Loucy (cell line): ENCODE results near the gene SLC25A13.

Experiments used
- H2AFZ ChIP-seq: fragments of 200-600 bp; sonication (generic); 2 replicates; pipeline ENCODE4 v1.6.0; 2016; ENCODE audit warnings: antibody characterized with exemption, mild to moderate bottlenecking, low read length, moderate library complexity
- H3F3A ChIP-seq: fragments of 200-600 bp; 2 replicates; pipeline ENCODE4 v1.6.0; 2016; ENCODE audit warnings: antibody characterized with exemption, low read depth, mild to moderate bottlenecking
- H3K27me3 ChIP-seq: fragments of 200-600 bp; sonication (generic); 2 replicates; pipeline ENCODE4 v1.6.1; 2014; ENCODE audit warnings: low read length, mild to moderate bottlenecking; ENCODE audit not compliant: insufficient read depth, poor library complexity, severe bottlenecking
- H3K36me3 ChIP-seq: fragments of 200-600 bp; sonication (generic); 2 replicates; pipeline ENCODE4 v1.6.1; 2016; ENCODE audit warnings: low read length; ENCODE audit not compliant: insufficient read depth
- H3K4me1 ChIP-seq: fragments of 200-600 bp; sonication (generic); 2 replicates; pipeline ENCODE4 v1.5.1; 2014; ENCODE audit warnings: low read length, mild to moderate bottlenecking; ENCODE audit not compliant: insufficient read depth, poor library complexity, severe bottlenecking
- H3K4me2 ChIP-seq: fragments of 200-600 bp; sonication (generic); 2 replicates; pipeline ENCODE4 v1.6.0; 2014; ENCODE audit warnings: antibody characterized with exemption, low read length, low read depth, mild to moderate bottlenecking; ENCODE audit not compliant: poor library complexity, severe bottlenecking
- H3K4me3 ChIP-seq: fragments of 200-600 bp; sonication (generic); 2 replicates; pipeline ENCODE4 v1.5.1; 2014; ENCODE audit warnings: low read length, mild to moderate bottlenecking, mixed read lengths; ENCODE audit not compliant: poor library complexity, severe bottlenecking
- H3K79me2 ChIP-seq: fragments of 200-600 bp; sonication (generic); 2 replicates; pipeline ENCODE4 v1.6.1; 2014; ENCODE audit warnings: low read length; ENCODE audit not compliant: insufficient read depth
- H3K9ac ChIP-seq: fragments of 200-600 bp; sonication (generic); 2 replicates; pipeline ENCODE4 v1.6.0; 2014; ENCODE audit warnings: mild to moderate bottlenecking, low read depth, low read length, moderate library complexity; ENCODE audit not compliant: poor library complexity, severe bottlenecking
- H3K9me2 ChIP-seq: fragments of 200-600 bp; sonication (generic); replicated peaks from 2 replicates; pipeline ENCODE4 v1.6.1; 2016; ENCODE audit warnings: low read depth, low read length, mixed read lengths
- H3K9me3 ChIP-seq: fragments of 200-600 bp; sonication (generic); 2 replicates; pipeline ENCODE4 v1.6.1; 2014; ENCODE audit warnings: mild to moderate bottlenecking, antibody characterized with exemption, low read length, low read depth; ENCODE audit not compliant: insufficient read depth
- H4K20me1 ChIP-seq: fragments of 200-600 bp; sonication (generic); 2 replicates; pipeline ENCODE4 v1.6.0; 2014; ENCODE audit warnings: antibody characterized with exemption, low read length, mild to moderate bottlenecking; ENCODE audit not compliant: insufficient read depth, poor library complexity, severe bottlenecking
- EZH2phosphoT487 ChIP-seq: fragments of 200-600 bp; IDR thresholded peaks from 2 replicates; pipeline ENCODE4 v1.6.1; 2018; ENCODE audit warnings: antibody characterized with exemption, mild to moderate bottlenecking, moderate library complexity, borderline replicate concordance
- TF ChIP-seq, protein P1 (sequence below): fragments of 200-600 bp; sonication (generic); conservative IDR thresholded peaks from 2 replicates; pipeline ENCODE4 v1.5.1; 2014; ENCODE audit warnings: mild to moderate bottlenecking, antibody characterized with exemption, low read length

The SLC25A13 gene

DNA sequence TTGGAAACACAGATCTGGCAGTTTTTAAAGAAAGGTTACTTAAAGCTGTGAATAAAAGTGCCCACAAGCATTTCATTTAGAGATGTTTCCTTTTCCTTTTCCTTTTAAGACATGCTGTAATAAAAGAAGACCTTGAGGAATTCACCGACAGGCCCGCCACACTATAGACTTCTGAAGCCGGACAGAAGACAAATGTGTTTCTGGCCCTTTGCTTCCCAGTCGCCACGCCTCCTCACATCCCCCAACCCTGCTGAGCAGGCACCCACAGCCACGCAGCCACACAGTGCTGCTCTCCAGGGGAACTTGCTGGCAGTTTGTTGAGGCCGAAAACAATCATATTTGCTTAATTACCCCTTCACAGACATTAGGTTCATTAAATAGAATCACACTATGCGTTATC lies 83.4 kb downstream of the SLC25A13 start:
- peaks cover 31% of the 10 kb centered on the region; the same call in 1 of the 2 replicates for H3K79me2 ChIP-seq
- no peaks in the 10 kb centered on the region for H3K9me2 ChIP-seq
- H2AFZ ChIP-seq: no peak overlapping the region
- H3K4me2 ChIP-seq: peak overlapping the region; percentile 43
- no peak overlapping the region for H3K4me3 ChIP-seq
- peaks cover 3% of the 10 kb centered on the region for H4K20me1 ChIP-seq
- H3K4me1 ChIP-seq: peaks cover 71% of the 10 kb centered on the region
- no peaks in the 10 kb centered on the region for H3F3A ChIP-seq
- H3K36me3 ChIP-seq: no peaks in the 10 kb centered on the region
- H3K9me3 ChIP-seq: no peaks in the 10 kb centered on the region
- TF ChIP-seq, protein P1, sequence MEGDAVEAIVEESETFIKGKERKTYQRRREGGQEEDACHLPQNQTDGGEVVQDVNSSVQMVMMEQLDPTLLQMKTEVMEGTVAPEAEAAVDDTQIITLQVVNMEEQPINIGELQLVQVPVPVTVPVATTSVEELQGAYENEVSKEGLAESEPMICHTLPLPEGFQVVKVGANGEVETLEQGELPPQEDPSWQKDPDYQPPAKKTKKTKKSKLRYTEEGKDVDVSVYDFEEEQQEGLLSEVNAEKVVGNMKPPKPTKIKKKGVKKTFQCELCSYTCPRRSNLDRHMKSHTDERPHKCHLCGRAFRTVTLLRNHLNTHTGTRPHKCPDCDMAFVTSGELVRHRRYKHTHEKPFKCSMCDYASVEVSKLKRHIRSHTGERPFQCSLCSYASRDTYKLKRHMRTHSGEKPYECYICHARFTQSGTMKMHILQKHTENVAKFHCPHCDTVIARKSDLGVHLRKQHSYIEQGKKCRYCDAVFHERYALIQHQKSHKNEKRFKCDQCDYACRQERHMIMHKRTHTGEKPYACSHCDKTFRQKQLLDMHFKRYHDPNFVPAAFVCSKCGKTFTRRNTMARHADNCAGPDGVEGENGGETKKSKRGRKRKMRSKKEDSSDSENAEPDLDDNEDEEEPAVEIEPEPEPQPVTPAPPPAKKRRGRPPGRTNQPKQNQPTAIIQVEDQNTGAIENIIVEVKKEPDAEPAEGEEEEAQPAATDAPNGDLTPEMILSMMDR: no peak
- no peak for TF ChIP-seq EZH2phosphoT487
- no peak overlapping the region for H3K9ac ChIP-seq
- no peaks in the 10 kb centered on the region for H3K27me3 ChIP-seq

- Histone ChIP-seq H3K4me1 (peaks cover 63% of the 10 kb centered on the region), H3K9me2 (no peaks in the 10 kb centered on the region), H3K36me3 (0 out of 2 replicates have a peak, but pooled peaks cover 3% of the 10 kb centered on the region), H2AFZ (no peak overlapping the region), H3K4me2 (no peak overlapping the region), H3K9me3 (no peaks in the 10 kb centered on the region), H3K79me2 (peaks cover 31% of the 10 kb centered on the region; the same call in 1 of the 2 replicates), H3K9ac (no peak overlapping the region), H4K20me1 (peaks cover 3% of the 10 kb centered on the region), H3F3A (no peaks in the 10 kb centered on the region), H3K4me3 (no peak overlapping the region), H3K27me3 (no peaks in the 10 kb centered on the region)
- TF ChIP-seq, protein P1: no peak
- no peak for TF ChIP-seq EZH2phosphoT487
Observed at GRCh38 chr7:96237040-96237439, 84.9 kb downstream of the SLC25A13 start.

- Histone ChIP-seq H3K36me3 (0 out of 2 replicates have a peak, but pooled peaks cover 5% of the 10 kb centered on the region), H3K9ac (no peak overlapping the region), H3K4me3 (no peak overlapping the region), H3K4me2 (no peak overlapping the region), H3F3A (no peaks in the 10 kb centered on the region), H3K9me3 (no peaks in the 10 kb centered on the region), H3K79me2 (peaks cover 31% of the 10 kb centered on the region; the same call in 1 of the 2 replicates), H3K27me3 (no peaks in the 10 kb centered on the region), H4K20me1 (peaks cover 3% of the 10 kb centered on the region), H3K9me2 (no peaks in the 10 kb centered on the region), H2AFZ (no peak overlapping the region), H3K4me1 (peaks cover 56% of the 10 kb centered on the region)
- TF ChIP-seq, protein P1: no peak
- TF ChIP-seq EZH2phosphoT487: no peak
Observed at GRCh38 chr7:96236198-96237039, 85.5 kb downstream of the SLC25A13 start.
